Germinal center (tissue), 1 donor: ENCODE measurements around the gene COL6A3.
"Not testable (repeated sequence)": the region's sequence is repeated elsewhere in the genome, so short reads cannot be mapped to it uniquely, and the experiment has no call there.

Experiments
- DNase-seq: peaks from one replicate; pipeline ENCODE4 v3.0.0; 2012; ENCODE audit warnings: mixed read lengths, low spot score

Gene COL6A3

GRCh38 chr2:237412646-237412987 is 1.3 kb downstream of the COL6A3 start:
- no peak for DNase-seq

- DNase-seq = no peak
Observed at GRCh38 chr2:237411683-237412423, 2.1 kb downstream of the COL6A3 start.

- no peak for DNase-seq
Observed at GRCh38 chr2:237411092-237411601, 2.8 kb downstream of the COL6A3 start.

DNA sequence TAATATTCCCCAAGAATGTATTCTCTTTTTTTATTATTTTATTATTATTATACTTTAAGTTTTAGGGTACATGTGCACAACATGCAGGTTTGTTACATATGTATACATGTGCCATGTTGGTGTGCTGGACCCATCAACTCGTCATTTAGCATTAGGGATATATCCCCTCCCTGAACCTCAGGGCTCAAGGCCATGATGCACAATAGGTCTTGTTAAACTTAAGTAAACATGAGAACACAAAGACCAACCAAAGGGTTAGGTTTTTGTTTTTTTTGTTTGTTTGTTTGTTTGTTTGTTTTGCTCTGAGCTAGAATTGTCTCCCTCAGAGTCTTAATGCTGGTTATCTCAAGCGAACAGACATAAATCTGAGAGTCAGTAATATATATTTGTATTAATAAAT is 4.7 kb downstream of the COL6A3 start:
- DNase-seq = not testable (repeated sequence)

DNA sequence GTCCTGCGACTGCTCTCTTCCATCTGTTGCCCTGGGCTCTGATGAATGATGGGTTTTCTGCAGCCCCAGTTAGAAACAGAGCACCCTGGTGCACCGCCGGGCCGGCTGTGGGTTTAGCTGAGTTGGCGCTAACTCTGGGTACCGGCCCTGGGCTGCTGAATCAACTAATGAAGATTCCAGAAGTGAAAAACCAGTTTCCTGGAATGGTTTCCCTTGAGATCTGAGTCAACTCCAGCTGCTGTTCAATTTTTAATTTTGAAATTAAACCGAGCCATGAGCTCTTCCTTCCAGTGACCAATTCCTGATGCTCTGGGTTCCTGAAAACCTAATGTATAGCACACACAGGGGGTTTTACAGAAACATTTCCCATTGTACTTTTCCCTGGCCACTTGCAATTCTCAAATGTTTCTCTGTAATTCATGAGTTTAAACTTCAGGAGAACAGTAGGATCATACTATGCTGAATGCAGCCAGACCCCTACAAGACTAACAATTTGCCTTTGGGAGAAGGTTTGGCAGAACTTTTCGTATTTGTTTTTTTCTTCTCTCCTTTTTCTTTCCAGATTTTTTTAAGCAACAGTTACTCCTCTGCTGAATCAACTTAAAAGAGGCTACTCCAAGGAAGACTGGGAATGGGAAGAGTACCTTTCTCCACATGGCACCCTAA is 5.5 kb downstream of the COL6A3 start:
- DNase-seq = no peak

- no peak for DNase-seq
Observed at GRCh38 chr2:237407700-237408099, 6.3 kb downstream of the COL6A3 start.

- no peak for DNase-seq
Observed at GRCh38 chr2:237406371-237406895, 7.5 kb downstream of the COL6A3 start.

GRCh38 chr2:237405605-237406004 is 8.4 kb downstream of the COL6A3 start:
- DNase-seq = no peak

DNA sequence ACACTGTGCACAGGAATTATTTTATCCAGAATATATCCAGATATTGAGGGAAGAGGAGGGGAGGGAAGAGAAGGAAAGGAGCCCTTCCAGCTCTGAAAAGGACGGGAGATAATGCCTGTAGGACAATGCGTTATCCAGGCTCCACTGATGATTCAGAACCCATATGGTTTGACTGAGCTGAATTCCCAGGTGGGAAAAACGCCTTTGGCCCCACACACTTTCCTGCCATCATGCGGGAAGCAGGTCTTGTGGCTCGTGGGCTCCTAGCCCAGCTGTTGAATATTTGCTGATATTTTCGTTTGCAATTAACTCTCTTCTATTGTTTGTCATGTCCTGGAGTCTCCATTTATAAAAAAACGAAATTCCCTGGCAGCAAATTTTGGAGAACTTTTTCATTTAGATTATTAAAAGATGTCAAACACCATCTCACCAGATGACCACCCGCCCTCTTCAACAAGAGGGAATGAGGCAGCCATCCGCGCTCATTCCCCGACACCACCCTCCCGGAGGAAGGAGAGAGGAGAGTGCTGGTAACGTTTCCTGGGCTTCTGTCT is 8.9 kb downstream of the COL6A3 start:
- no peak for DNase-seq

DNA sequence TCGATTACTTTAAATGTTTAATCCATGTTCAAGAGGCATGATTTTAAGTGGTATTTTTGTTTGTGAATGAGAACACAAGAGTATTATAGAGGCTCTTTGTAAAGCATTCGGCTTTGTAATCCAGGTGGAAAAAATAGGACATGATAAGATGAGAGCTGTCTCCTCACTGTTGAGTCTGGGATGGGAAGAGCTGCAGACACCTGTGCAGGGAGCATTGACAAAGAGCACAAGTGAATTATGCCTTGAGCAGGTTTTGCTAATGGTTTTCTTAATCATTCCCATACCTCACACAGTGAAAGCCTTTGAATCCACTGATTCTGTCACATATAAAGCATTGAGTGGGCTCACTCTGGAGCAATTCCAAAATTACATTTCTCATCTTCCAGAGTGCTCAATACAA is 9.6 kb downstream of the COL6A3 start:
- no peak for DNase-seq

GRCh38 chr2:237403024-237403882 is 10.7 kb downstream of the COL6A3 start:
- DNase-seq = no peak

DNA sequence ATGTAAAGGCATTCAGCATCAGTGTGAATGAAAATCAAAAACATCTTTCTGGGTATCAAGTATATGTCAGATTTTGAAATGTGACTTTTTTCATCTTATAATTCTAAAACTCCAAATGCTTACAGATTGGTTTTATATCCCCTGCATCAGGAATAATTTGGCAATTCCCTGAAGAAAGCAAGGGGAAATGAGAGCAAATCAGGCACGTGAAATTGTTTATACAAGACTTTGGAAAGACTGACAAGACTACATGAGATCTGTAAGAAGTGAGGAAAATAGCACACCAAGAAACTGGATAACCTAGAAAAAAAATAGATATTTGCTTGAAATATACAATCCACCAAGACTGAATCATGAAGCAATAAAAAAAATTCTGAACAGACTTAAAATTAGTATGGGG is 13.8 kb downstream of the COL6A3 start:
- no peak for DNase-seq

DNA sequence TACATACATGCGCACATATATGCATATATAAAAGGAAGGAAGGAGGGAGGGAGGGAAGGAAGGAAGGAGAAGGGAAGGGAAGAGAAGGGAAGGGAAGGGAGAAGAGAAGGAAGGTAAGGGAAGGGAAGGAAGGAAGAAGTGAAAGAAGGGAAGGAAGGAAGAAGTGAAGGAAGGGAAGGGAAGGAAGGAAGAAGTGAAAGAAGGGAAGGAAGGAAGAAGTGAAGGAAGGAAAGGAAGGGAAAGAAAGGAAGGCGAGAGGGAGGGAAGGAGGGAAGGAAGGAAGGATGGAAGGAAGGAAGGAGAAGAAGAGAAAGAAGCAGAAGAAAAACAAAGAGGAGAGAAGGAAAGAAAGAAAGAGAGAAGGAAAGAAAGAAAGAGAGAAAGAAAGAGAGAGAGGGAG is 16.9 kb downstream of the COL6A3 start:
- no peak for DNase-seq

- DNase-seq = no peak
Observed at GRCh38 chr2:237393523-237393922, 20.4 kb downstream of the COL6A3 start.

GRCh38 chr2:237392186-237392585 is 21.8 kb downstream of the COL6A3 start:
- DNase-seq = no peak

DNA sequence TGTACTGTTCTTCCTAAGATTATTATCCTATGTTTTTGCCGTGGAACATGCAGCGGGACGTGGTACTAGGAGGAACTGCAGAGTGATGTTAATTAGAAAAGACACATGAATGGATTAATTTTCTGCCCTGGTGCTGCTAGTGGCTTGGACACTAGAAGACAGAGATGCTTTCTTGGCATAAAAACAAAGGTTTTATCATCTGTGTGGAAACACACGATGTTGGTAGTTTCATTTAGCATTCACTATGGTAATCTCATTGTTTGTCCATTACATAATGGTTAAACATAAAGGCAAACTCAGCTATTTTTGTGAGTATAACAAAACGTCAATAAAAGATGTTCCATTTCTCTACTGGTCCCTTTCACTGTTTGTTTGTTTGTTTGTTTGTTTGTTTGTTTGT is 22.8 kb downstream of the COL6A3 start:
- DNase-seq = no peak

DNA sequence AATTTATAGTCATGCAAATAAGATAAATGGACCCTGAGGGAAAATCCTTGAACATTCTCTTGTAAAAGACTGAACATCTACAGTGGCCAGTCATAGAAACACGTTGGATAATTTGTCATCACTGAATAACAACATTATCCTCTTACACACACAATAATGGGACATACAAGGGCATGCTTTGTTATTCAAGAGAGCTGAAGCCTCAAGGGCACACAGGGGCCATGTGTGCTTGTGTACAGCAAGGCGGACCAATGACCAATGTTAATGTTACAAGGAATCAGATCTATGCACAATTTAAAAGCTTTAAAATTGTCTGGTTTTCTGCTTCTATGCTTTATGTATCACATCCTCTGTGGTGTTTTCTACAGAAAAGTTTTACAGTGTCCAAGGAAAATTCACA is 23.7 kb downstream of the COL6A3 start:
- no peak for DNase-seq

GRCh38 chr2:237389831-237390230 is 24.1 kb downstream of the COL6A3 start:
- DNase-seq = no peak

DNA sequence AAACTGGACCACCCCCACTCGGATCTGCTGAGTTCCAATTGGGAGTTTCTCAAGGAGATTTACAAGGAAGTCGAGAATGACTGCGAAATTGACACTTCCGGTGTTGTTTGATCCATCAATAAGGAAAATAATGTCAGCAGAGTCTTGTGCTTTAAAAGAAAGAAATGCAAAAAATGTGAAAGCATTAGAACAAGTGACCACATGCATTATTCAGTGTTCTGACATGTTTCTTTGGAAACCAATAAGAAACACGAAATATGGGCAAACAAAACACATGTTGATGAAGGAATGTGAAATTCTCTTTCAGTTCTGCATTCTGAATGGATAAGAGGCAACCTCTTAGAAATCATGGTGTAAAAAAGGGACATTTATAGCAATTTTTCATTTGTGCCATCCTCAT is 25.9 kb downstream of the COL6A3 start:
- DNase-seq = no peak

- DNase-seq = no peak
Observed at GRCh38 chr2:237384672-237385020, 29.3 kb downstream of the COL6A3 start.

DNA sequence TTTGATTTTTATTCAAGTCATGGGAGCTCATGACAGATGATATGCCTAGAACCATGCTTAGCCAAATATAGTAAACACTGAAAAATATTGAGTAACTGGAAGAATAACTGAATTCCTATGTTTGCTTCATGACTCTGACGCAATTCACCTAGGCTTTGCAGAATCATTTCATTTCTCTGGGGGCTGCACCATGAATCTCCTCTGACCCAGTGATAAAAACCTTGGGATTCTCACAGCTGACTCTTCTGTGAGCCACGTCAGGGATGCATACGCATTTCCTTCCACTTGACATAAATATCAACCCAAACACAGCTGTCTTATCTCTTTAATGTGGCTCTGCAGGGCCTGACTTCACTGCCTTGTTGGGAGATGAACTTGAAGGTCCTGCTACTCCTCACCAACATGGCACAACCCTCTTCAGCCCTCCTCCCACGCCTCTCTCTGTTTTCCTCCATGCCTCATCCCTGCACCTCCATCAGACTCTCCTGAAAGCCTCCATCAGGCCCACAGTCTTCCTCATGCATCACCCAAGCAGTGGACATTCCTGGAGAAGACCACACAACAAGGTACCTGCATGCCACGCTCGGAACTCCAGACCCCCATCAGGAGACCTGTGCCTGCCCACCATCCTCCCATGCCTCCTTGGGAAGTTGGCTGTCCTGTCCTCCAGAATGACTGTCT is 29.8 kb downstream of the COL6A3 start:
- DNase-seq = no peak

DNA sequence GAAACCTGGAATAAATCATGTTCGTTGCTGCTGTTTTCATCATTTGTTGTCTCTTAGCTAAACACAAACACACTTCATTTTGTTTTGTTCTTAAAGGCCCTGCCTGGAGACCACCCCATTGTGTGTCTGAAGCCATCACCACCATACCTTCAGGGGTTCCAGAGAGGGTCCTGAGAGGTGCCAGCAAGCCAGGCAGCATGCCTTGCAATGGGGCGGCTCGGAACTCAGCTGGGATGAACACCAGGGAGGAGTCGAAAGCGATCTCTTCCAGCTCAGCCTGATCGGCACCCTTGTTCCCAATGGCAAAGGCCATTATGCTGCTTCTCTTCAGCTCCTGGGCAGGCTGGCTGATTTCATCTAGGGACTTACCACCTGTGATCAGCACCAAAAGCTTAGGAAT is 33.2 kb downstream of the COL6A3 start:
- no peak for DNase-seq
